WTC11 (cell line): Measurements from ENCODE around the gene ANXA8. TPM values are rescaled to one million over a fixed set of nuclear protein-coding genes. Genes with fewer than 3 reads are reported as not detected.

ENCODE experiments used
- ATAC-seq: fragments of 200-7000 bp; cut with Tn5 transposase; 2 replicates; pipeline ENCODE4 v1.10.0; 2021; ENCODE audit warnings: mild to moderate bottlenecking, moderate library complexity
- CTCF ChIA-PET: fragments of 300-600 bp; sonication (Branson Sonifier 250); formaldehyde crosslinking; loops from one replicate; lab custom pipeline; 2021; ENCODE audit warnings: antibody characterized with exemption; lab: Charles Lee
- POLR2A ChIA-PET: fragments of 350-600 bp; sonication (Branson Sonifier 250); formaldehyde crosslinking; loops from one replicate; lab custom pipeline; 2021; ENCODE audit warnings: antibody characterized with exemption; lab: Charles Lee
- DNase-seq: peaks from one replicate; pipeline ENCODE4 v3.0.0; 2021; ENCODE audit warnings: low spot score
- H3K27ac Mint-ChIP-seq: 2 replicates; pipeline ENCODE4 v1.8.0; 2021; ENCODE audit warnings: mixed read lengths
- H3K27me3 Mint-ChIP-seq: 2 replicates; pipeline ENCODE4 v1.8.0; 2021; ENCODE audit warnings: low read depth, mild to moderate bottlenecking, moderate library complexity, mixed read lengths
- H3K36me3 Mint-ChIP-seq: 2 replicates; pipeline ENCODE4 v1.8.0; 2021; ENCODE audit warnings: mixed read lengths
- H3K4me1 Mint-ChIP-seq: 2 replicates; pipeline ENCODE4 v1.8.0; 2022; ENCODE audit warnings: mixed read lengths
- H3K4me3 Mint-ChIP-seq: 2 replicates; pipeline ENCODE4 v1.8.0; 2021; ENCODE audit warnings: mild to moderate bottlenecking, moderate library complexity, mixed read lengths
- H3K9me3 Mint-ChIP-seq: 2 replicates; pipeline ENCODE4 v1.8.0; 2021; ENCODE audit warnings: mixed read lengths
- ATF6 ChIP-seq: sonication (generic); formaldehyde crosslinking; IDR thresholded peaks from 2 replicates; pipeline ENCODE4 v1.8.1; 2023; ENCODE audit warnings: mild to moderate bottlenecking, missing genetic modification reagents
- CREM ChIP-seq: sonication (generic); formaldehyde crosslinking; IDR thresholded peaks from 2 replicates; pipeline ENCODE4 v1.8.1; 2022; ENCODE audit warnings: mild to moderate bottlenecking, missing genetic modification reagents, moderate library complexity
- CTCF ChIP-seq: fragments of 200-600 bp; IDR thresholded peaks from 2 replicates; pipeline ENCODE4 v1.8.0; 2022; ENCODE audit warnings: antibody characterized with exemption
- E2F1 ChIP-seq: sonication (generic); formaldehyde crosslinking; IDR thresholded peaks from 2 replicates; pipeline ENCODE4 v1.8.0; 2022; ENCODE audit warnings: mild to moderate bottlenecking, missing genetic modification reagents
- E2F5 ChIP-seq: sonication (generic); formaldehyde crosslinking; IDR thresholded peaks from 2 replicates; pipeline ENCODE4 v1.8.1; 2022; ENCODE audit warnings: mild to moderate bottlenecking, moderate library complexity, missing genetic modification reagents
- FOXK1 ChIP-seq: sonication (generic); formaldehyde crosslinking; IDR thresholded peaks from 2 replicates; pipeline ENCODE4 v1.8.0; 2022; ENCODE audit warnings: mild to moderate bottlenecking, moderate library complexity, missing genetic modification reagents
- HMGA2 ChIP-seq: fragments of 250-450 bp; sonication (Bioruptor Pico); IDR thresholded peaks from 2 replicates; pipeline ENCODE4 v1.4.0; 2021; ENCODE audit warnings: mild to moderate bottlenecking, moderate library complexity
- MLX ChIP-seq: sonication (generic); formaldehyde crosslinking; IDR thresholded peaks from 2 replicates; pipeline ENCODE4 v1.8.1; 2023; ENCODE audit warnings: mild to moderate bottlenecking, missing genetic modification reagents, moderate library complexity
- NFYB ChIP-seq: sonication (generic); formaldehyde crosslinking; conservative IDR thresholded peaks from 2 replicates; pipeline ENCODE4 v1.8.0; 2022; ENCODE audit warnings: low read depth, missing genetic modification reagents
- NR3C1 ChIP-seq: sonication (generic); formaldehyde crosslinking; conservative IDR thresholded peaks from 2 replicates; pipeline ENCODE4 v1.8.1; 2023; ENCODE audit warnings: low read depth, mild to moderate bottlenecking, missing genetic modification reagents
- SOX15 ChIP-seq: fragments of 250-450 bp; sonication (Bioruptor Pico); IDR thresholded peaks from 2 replicates; pipeline ENCODE4 v1.9.0; 2021; ENCODE audit warnings: mild to moderate bottlenecking
- TEAD1 ChIP-seq: sonication (generic); formaldehyde crosslinking; IDR thresholded peaks from 2 replicates; pipeline ENCODE4 v1.8.0; 2022; ENCODE audit warnings: mild to moderate bottlenecking, missing genetic modification reagents
- TP53 ChIP-seq: sonication (generic); formaldehyde crosslinking; IDR thresholded peaks from 2 replicates; pipeline ENCODE4 v1.8.1; 2023; ENCODE audit warnings: mild to moderate bottlenecking, missing genetic modification reagents
- USF1 ChIP-seq: sonication (generic); formaldehyde crosslinking; IDR thresholded peaks from 2 replicates; pipeline ENCODE4 v1.8.0; 2022; ENCODE audit warnings: mild to moderate bottlenecking, missing genetic modification reagents
- USF2 ChIP-seq: sonication (generic); formaldehyde crosslinking; IDR thresholded peaks from 2 replicates; pipeline ENCODE4 v1.8.1; 2023; ENCODE audit warnings: mild to moderate bottlenecking, missing genetic modification reagents, moderate library complexity
- ZNF263 ChIP-seq: sonication (generic); formaldehyde crosslinking; IDR thresholded peaks from 2 replicates; pipeline ENCODE4 v1.8.1; 2022; ENCODE audit warnings: low read depth, mild to moderate bottlenecking, moderate library complexity, missing genetic modification reagents
- ZNF317 ChIP-seq: sonication (generic); formaldehyde crosslinking; IDR thresholded peaks from 2 replicates; pipeline ENCODE4 v1.8.1; 2023; ENCODE audit warnings: low read depth, mild to moderate bottlenecking, moderate library complexity, missing genetic modification reagents, borderline replicate concordance
- ZNF396 ChIP-seq: fragments of 250-450 bp; sonication (Bioruptor Pico); IDR thresholded peaks from 2 replicates; pipeline ENCODE4 v1.8.0; 2021; ENCODE audit warnings: mild to moderate bottlenecking, moderate library complexity, borderline replicate concordance
- ZNF416 ChIP-seq: fragments of 250-450 bp; sonication (Bioruptor Pico); IDR thresholded peaks from 2 replicates; pipeline ENCODE4 v1.9.0; 2021; ENCODE audit warnings: mild to moderate bottlenecking, inconsistent platforms
- ZNF671 ChIP-seq: fragments of 250-450 bp; sonication (Bioruptor Pico); IDR thresholded peaks from 2 replicates; pipeline ENCODE4 v1.8.0; 2021; ENCODE audit warnings: mild to moderate bottlenecking
- total RNA-seq: library from RNA; stranded (reverse); gene quantifications from 3 replicates; pipeline ENCODE4 v1.2.3, GENCODE V29; 2021

ANXA8 gene
- total RNA-seq, 1 experiment from 2014 or later: 0.20 TPM

GRCh38 chr10:47453141-47454007 is 30.5 kb downstream of the ANXA8 start (continued):
- TF ChIP-seq ZNF416 (CRISPR knock-in tag): no peak
- no peak for TF ChIP-seq SOX15
- TF ChIP-seq TP53 (CRISPR knock-in tag): no peak
- TF ChIP-seq ZNF396 (CRISPR knock-in tag): no peak
- TF ChIP-seq CTCF: no peak
- TF ChIP-seq HMGA2 (CRISPR knock-in tag): no peak
- TF ChIP-seq ATF6: no peak
- no peak for TF ChIP-seq CREM (CRISPR knock-in tag)
- no peak for TF ChIP-seq TEAD1
- TF ChIP-seq NFYB (CRISPR knock-in tag): no peak
- TF ChIP-seq ZNF671: no peak
- TF ChIP-seq ZNF263: no peak

- DNase-seq (no peak), ATAC-seq (peak; percentile 54)
- Mint-ChIP-seq H3K4me3 (no peak overlapping the region), H3K9me3 (peaks cover 7% of the 10 kb centered on the region), H3K27ac (no peak overlapping the region), H3K36me3 (no peaks in the 10 kb centered on the region), H3K27me3 (no peaks in the 10 kb centered on the region), H3K4me1 (peaks cover 4% of the 10 kb centered on the region; the same call in 1 of the 2 replicates)
- ChIA-PET CTCF (no interaction called here), POLR2A (no interaction called here)
- TF ChIP-seq E2F1 (CRISPR knock-in tag) (no peak), ZNF317 (CRISPR knock-in tag) (no peak), FOXK1 (CRISPR knock-in tag) (no peak), USF2 (CRISPR knock-in tag) (no peak), E2F5 (CRISPR knock-in tag) (no peak), MLX (no peak), USF1 (CRISPR knock-in tag) (no peak), NR3C1 (no peak)
Observed at GRCh38 chr10:47452495-47453140, 31.3 kb downstream of the ANXA8 start.
